Activated CD4-positive, alpha-beta T cell treated with anti-CD3 and anti-CD28 coated beads for 24 hours (primary cell): ENCODE data around the gene NFIB.

ENCODE experiments used
- DNase-seq, 2 donors: peaks; one replicate each; pipeline ENCODE4 v3.0.0-alpha.2; 2020; ENCODE audit warnings: low read depth in 2 of 2

NFIB gene

GRCh38 chr9:14080959-14081542, 232.9 kb downstream of the NFIB start:
- DNase-seq, result no peak

- no peak for DNase-seq
These were observed 234.5 kb downstream of the NFIB start for GRCh38 chr9:14079440-14079839.

- DNase-seq, result no peak
These were observed 236.3 kb downstream of the NFIB start for GRCh38 chr9:14077672-14078071.

- no peak for DNase-seq
These were observed 238.7 kb downstream of the NFIB start for GRCh38 chr9:14075218-14075617.

- no peak for DNase-seq
These were observed 241.1 kb downstream of the NFIB start for GRCh38 chr9:14072850-14073249.

- DNase-seq, result no peak
These were observed 242.5 kb downstream of the NFIB start for GRCh38 chr9:14071484-14071883.

- no peak for DNase-seq
These were observed 245.3 kb downstream of the NFIB start for GRCh38 chr9:14068690-14069089.

- DNase-seq, result no peak
These were observed 247.1 kb downstream of the NFIB start for GRCh38 chr9:14066831-14067230.

GRCh38 chr9:14066032-14066431, 247.9 kb downstream of the NFIB start:
- DNase-seq, result no peak

- DNase-seq, result no peak
These were observed 249.0 kb downstream of the NFIB start for GRCh38 chr9:14064940-14065339.

- no peak for DNase-seq
These were observed 250.2 kb downstream of the NFIB start for GRCh38 chr9:14063756-14064155.

GRCh38 chr9:14062586-14063221, 251.2 kb downstream of the NFIB start:
- DNase-seq, result no peak

- no peak for DNase-seq
These were observed 251.9 kb downstream of the NFIB start for GRCh38 chr9:14061936-14062585.

GRCh38 chr9:14058325-14058688, 255.6 kb downstream of the NFIB start:
- no peak for DNase-seq

- DNase-seq, result no peak
These were observed 256.3 kb downstream of the NFIB start for GRCh38 chr9:14057368-14058324.

- no peak for DNase-seq
These were observed 257.6 kb downstream of the NFIB start for GRCh38 chr9:14056316-14056861.

GRCh38 chr9:14054096-14054495, 259.8 kb downstream of the NFIB start:
- DNase-seq, result no peak

GRCh38 chr9:14052359-14052758, 261.6 kb downstream of the NFIB start:
- no peak for DNase-seq

- no peak for DNase-seq
These were observed 262.5 kb downstream of the NFIB start for GRCh38 chr9:14051419-14051818.

GRCh38 chr9:14043483-14043882, 270.5 kb downstream of the NFIB start:
- DNase-seq, result no peak

GRCh38 chr9:14037331-14037730, 276.6 kb downstream of the NFIB start:
- no peak for DNase-seq

- DNase-seq, result no peak
These were observed 280.9 kb downstream of the NFIB start for GRCh38 chr9:14033067-14033466.
